PC-9 (cell line): ENCODE data around the gene NFATC1. TPM values are rescaled to one million over a fixed set of nuclear protein-coding genes. Genes with fewer than 3 reads are reported as not detected.

Experiments
- BruUV-seq: library from RNA; stranded (reverse); fragments of 400-500 nt; replicated peaks from 2 replicates; lab custom pipeline; 2021; lab: Mats Ljungman, UMichigan
- CTCF ChIA-PET: fragments of 300-600 bp; sonication (Branson Sonifier 250); formaldehyde crosslinking; loops from one replicate; lab custom pipeline; 2022; ENCODE audit warnings: antibody characterized with exemption; lab: Charles Lee
- POLR2A ChIA-PET: fragments of 300-600 bp; sonication (Branson Sonifier 250); formaldehyde crosslinking; loops from one replicate; lab custom pipeline; 2022; ENCODE audit warnings: antibody characterized with exemption; ENCODE audit not compliant: unreplicated experiment; lab: Charles Lee
- DNase-seq, 2 experiments: peaks; one replicate each; pipeline versions ENCODE4 v3.0.0 to v3.0.0-alpha.2; 2015 to 2022; ENCODE audit warnings: mixed read lengths in 1 of 2
- H2AFZ ChIP-seq: fragments of 200-600 bp; sonication (generic); 2 replicates; pipeline ENCODE4 v1.8.1; 2017; ENCODE audit warnings: antibody characterized with exemption
- H3F3A ChIP-seq: fragments of 200-600 bp; sonication (generic); 2 replicates; pipeline ENCODE4 v1.8.1; 2017; ENCODE audit warnings: antibody characterized with exemption, mild to moderate bottlenecking, low read depth; ENCODE audit not compliant: insufficient read depth
- H3K27ac ChIP-seq: fragments of 200-600 bp; sonication (generic); 2 replicates; pipeline ENCODE4 v1.6.1; 2016; ENCODE audit warnings: mixed run types
- H3K27me3 ChIP-seq: fragments of 200-600 bp; sonication (generic); 2 replicates; pipeline ENCODE4 v1.6.1; 2016; ENCODE audit warnings: low read depth, mixed run types; ENCODE audit not compliant: insufficient read depth
- H3K36me3 ChIP-seq: fragments of 200-600 bp; sonication (generic); 2 replicates; pipeline ENCODE4 v1.6.1; 2016; ENCODE audit warnings: low read depth, mixed run types
- H3K4me1 ChIP-seq: fragments of 200-600 bp; sonication (generic); replicated peaks from 2 replicates; pipeline ENCODE4 v1.6.1; 2016; ENCODE audit warnings: mixed run types; ENCODE audit not compliant: insufficient read depth
- H3K4me2 ChIP-seq: fragments of 200-600 bp; sonication (generic); 2 replicates; pipeline ENCODE4 v1.6.1; 2017; ENCODE audit warnings: mixed run types
- H3K4me3 ChIP-seq: fragments of 200-600 bp; sonication (generic); 2 replicates; pipeline ENCODE4 v1.6.1; 2016; ENCODE audit warnings: mixed run types
- H3K79me2 ChIP-seq: fragments of 200-600 bp; sonication (generic); 2 replicates; pipeline ENCODE4 v1.6.1; 2017; ENCODE audit warnings: low read depth, mixed run types
- H3K9me2 ChIP-seq: fragments of 200-600 bp; sonication (generic); 2 replicates; pipeline ENCODE4 v1.8.1; 2017; ENCODE audit warnings: mild to moderate bottlenecking; ENCODE audit not compliant: insufficient read depth
- H3K9me3 ChIP-seq: fragments of 200-600 bp; sonication (generic); 2 replicates; pipeline ENCODE4 v1.8.1; 2016; ENCODE audit warnings: low read depth; ENCODE audit not compliant: insufficient read depth
- H4K20me1 ChIP-seq: fragments of 200-600 bp; sonication (generic); 2 replicates; pipeline ENCODE4 v1.8.1; 2017; ENCODE audit not compliant: insufficient read depth
- CTCF ChIP-seq: fragments of 200-600 bp; sonication (generic); conservative IDR thresholded peaks from 2 replicates; pipeline ENCODE4 v1.6.1; 2017; ENCODE audit warnings: mixed run types, antibody characterized with exemption, mild to moderate bottlenecking, moderate library complexity
- EZH2 ChIP-seq: fragments of 200-600 bp; sonication (generic); IDR thresholded peaks from 2 replicates; pipeline ENCODE4 v1.8.0; 2017; ENCODE audit warnings: antibody characterized with exemption, low read depth
- intact Hi-C: fragments of 100-400 bp; cut with micrococcal nuclease; formaldehyde crosslinking; loops from one replicate; pipeline ENCODE4 v1.10.0; 2022; ENCODE audit not compliant: unreplicated experiment
- total RNA-seq: library from RNA; stranded (reverse); gene quantifications from 2 replicates; pipeline ENCODE4 v1.2.3, GENCODE V29; 2021

NFATC1 gene
- total RNA-seq, 1 experiment from 2014 or later = 2.6 TPM

GRCh38 chr18:79434607-79435401 lies 39.1 kb downstream of the NFATC1 start:
- Histone ChIP-seq H2AFZ (no peak overlapping the region), H3K4me2 (no peak overlapping the region), H3K79me2 (no peaks in the 10 kb centered on the region), H3K4me1 (no peaks in the 10 kb centered on the region), H3K9me3 (no peaks in the 10 kb centered on the region), H3K4me3 (no peak overlapping the region), H3F3A (no peaks in the 10 kb centered on the region), H4K20me1 (no peaks in the 10 kb centered on the region), H3K27me3 (peaks cover 8% of the 10 kb centered on the region), H3K9me2 (no peaks in the 10 kb centered on the region), H3K27ac (no peak overlapping the region), H3K36me3 (no peaks in the 10 kb centered on the region)
- intact Hi-C loops = no loop called here
- ChIA-PET POLR2A (no interaction called here), CTCF (no interaction called here)
- no peak for DNase-seq
- TF ChIP-seq EZH2 = no peak
- TF ChIP-seq CTCF = no peak
- BruUV-seq = no TSS peak

- ChIA-PET CTCF (no interaction called here), POLR2A (no interaction called here)
- Histone ChIP-seq H4K20me1 (no peaks in the 10 kb centered on the region), H3K4me1 (no peaks in the 10 kb centered on the region), H3K27me3 (peaks cover 8% of the 10 kb centered on the region), H3K4me2 (no peak overlapping the region), H3K4me3 (no peak overlapping the region), H3K27ac (no peak overlapping the region), H3K79me2 (no peaks in the 10 kb centered on the region), H2AFZ (no peak overlapping the region), H3K9me3 (no peaks in the 10 kb centered on the region), H3K36me3 (no peaks in the 10 kb centered on the region), H3F3A (no peaks in the 10 kb centered on the region), H3K9me2 (no peaks in the 10 kb centered on the region)
- TF ChIP-seq EZH2 (no peak), CTCF (no peak)
- no peak for DNase-seq
- no TSS peak for BruUV-seq
- intact Hi-C loops = no loop called here
Measured at GRCh38 chr18:79436556-79437275, 41.0 kb downstream of the NFATC1 start.

GRCh38 chr18:79438089-79438897 lies 42.6 kb downstream of the NFATC1 start:
- no peak overlapping the region for H3K4me3 ChIP-seq
- H4K20me1 ChIP-seq = no peaks in the 10 kb centered on the region
- TF ChIP-seq EZH2 (no peak), CTCF (no peak)
- no peak overlapping the region for H3K27ac ChIP-seq
- H3K9me3 ChIP-seq = no peaks in the 10 kb centered on the region
- no peaks in the 10 kb centered on the region for H3K79me2 ChIP-seq
- no peaks in the 10 kb centered on the region for H3K9me2 ChIP-seq
- no peaks in the 10 kb centered on the region for H3K36me3 ChIP-seq
- intact Hi-C loops = no loop called here
- H3K4me1 ChIP-seq = no peaks in the 10 kb centered on the region
- ChIA-PET CTCF (no interaction called here), POLR2A (no interaction called here)
- no peaks in the 10 kb centered on the region for H3F3A ChIP-seq
- no TSS peak for BruUV-seq
- DNase-seq = no peak
- no peak overlapping the region for H3K4me2 ChIP-seq
- peaks cover 6% of the 10 kb centered on the region for H3K27me3 ChIP-seq
- H2AFZ ChIP-seq = no peak overlapping the region
